Subcutaneous adipose tissue (tissue), 4 donors: ENCODE results near the gene CD164L2. TPM values are rescaled to one million over a fixed set of nuclear protein-coding genes. Genes with fewer than 3 reads are reported as not detected.

ENCODE experiments used
- total RNA-seq, 4 donors: library from RNA; depleted of rRNA; stranded (reverse); fragments of >200 nt; gene quantifications; one replicate each; pipeline ENCODE4 v1.1.0, GENCODE V29; 2016
- TF ChIP-seq, protein P1 (sequence below): fragments of 450-650 bp; IDR thresholded peaks from one replicate; pipeline ENCODE4 v1.5.1; 2016; ENCODE audit warnings: low read depth, mild to moderate bottlenecking, control low read depth, antibody characterized with exemption, moderate library complexity

Gene CD164L2
- total RNA-seq, 4 donors from 2014 or later: not detected

DNA sequence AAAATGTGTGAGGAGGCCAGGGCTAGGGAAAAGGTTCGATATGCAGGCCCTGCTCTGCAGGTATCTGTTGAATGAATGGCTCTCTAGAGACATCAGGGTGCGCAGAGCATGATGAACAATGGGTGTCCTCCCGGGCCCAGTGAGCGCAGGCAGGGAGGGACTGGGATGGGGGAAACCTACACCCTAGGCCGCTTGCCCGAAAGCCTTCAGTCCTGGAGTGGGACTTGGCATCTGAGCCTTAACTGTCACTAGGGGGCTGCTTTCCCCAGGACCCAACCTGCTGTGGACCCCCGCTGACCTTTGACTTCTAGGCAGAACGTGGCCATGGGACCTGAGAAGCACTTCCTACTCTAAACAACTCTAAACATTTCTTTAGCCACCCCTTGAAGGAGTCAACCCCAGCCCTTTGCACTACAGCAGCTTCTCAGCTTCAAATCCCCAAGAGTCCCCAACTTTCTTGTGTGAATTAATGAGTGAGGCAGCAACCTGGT lies 15.9 kb downstream of the CD164L2 start:
- TF ChIP-seq, protein P1, sequence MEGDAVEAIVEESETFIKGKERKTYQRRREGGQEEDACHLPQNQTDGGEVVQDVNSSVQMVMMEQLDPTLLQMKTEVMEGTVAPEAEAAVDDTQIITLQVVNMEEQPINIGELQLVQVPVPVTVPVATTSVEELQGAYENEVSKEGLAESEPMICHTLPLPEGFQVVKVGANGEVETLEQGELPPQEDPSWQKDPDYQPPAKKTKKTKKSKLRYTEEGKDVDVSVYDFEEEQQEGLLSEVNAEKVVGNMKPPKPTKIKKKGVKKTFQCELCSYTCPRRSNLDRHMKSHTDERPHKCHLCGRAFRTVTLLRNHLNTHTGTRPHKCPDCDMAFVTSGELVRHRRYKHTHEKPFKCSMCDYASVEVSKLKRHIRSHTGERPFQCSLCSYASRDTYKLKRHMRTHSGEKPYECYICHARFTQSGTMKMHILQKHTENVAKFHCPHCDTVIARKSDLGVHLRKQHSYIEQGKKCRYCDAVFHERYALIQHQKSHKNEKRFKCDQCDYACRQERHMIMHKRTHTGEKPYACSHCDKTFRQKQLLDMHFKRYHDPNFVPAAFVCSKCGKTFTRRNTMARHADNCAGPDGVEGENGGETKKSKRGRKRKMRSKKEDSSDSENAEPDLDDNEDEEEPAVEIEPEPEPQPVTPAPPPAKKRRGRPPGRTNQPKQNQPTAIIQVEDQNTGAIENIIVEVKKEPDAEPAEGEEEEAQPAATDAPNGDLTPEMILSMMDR: no peak

DNA sequence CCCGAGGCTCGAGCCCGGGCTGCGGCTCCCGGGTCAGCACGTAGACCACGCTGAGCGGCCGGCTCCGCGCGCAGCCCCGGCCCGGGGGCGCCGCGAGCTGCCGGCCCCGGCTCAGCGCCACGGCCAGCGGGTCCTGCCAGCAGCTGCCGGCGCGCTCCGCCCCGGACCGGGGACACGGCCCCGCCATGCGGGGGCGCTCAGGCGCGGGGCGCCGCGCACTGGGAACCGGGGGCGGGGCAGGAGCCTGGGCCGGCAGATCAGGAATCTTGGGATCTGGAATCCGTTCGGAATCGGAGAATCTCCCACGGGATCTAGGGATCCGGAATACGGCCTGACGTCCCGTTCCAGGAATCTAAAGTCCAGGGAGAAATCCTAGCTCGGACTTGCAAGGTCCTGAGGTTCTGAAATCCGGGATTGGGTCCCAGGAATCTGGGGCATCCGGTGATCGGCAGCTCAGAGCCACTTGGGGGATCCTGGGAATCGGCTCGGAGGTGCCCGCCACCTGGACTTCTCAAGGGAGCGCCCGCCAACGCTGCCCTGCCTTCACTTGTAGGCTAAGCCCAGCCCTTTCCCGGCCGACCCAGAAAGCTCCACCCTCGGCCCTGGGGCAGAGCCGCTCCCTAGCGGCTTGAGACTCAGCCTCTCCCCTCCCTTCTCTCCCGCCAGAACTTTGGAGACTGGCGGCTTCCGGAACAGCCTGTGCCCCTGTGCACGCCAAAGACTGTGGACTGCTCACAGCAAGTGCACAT lies 16.5 kb downstream of the CD164L2 start, which contains the start of gene MAP3K6:
Gene MAP3K6 (minus strand): TSS at position 551 of the 749 bp plus-strand sequence. CDS start 364 bp downstream, at position 187.
- TF ChIP-seq, protein P1: no peak

DNA sequence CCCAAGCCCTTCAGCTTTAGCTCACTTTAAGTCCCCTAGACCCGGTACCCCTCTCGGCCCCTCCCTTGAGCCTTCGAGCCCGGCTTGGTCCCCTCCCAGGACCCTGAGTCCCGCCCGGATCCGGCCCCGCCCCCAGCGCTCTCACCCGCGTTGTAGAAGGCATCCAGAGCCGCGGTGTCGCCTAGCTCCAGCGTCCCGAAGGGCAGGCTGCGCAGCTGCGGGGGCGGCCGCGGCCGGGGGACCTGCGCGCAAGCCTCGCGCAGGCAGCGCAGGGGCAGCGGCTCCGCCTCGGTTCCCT lies 17.1 kb downstream of the CD164L2 start:
- TF ChIP-seq, protein P1: no peak

DNA sequence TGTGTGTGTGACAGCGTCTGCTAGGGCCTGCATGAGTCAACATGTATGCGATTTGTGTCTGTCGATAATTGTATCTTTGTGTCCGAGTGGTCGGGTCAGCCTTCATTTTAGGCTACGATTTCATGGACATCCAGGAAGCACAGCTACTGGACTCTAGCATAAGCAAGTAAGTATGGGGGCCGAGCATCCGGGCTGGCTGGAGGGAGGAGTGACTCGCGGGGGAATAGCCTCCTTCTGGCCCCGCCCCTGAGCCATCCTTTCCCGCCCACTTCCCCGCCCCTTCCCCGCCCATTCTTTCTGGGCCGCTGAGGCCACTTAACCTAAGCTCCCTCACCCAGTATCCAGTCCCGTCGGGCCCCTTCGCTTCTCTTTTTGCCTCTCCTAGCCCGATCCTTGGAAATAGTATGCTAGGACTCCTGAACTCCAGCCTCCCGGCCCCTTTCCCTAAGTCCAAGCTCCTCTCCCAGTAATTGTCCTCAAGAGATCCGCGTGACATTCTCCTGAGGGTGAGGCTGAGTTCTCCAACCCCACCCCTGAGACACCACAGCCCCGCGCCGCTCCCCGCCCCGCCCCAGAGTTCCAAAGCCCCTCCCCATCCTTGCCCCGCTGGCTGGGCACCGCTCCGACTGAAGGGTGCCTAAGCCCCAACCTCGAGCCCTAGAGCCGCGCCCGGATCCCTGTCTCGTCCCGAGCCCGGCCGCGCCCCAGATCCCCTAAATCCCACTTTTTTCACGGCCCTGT lies 17.6 kb downstream of the CD164L2 start:
- TF ChIP-seq, protein P1: no peak

DNA sequence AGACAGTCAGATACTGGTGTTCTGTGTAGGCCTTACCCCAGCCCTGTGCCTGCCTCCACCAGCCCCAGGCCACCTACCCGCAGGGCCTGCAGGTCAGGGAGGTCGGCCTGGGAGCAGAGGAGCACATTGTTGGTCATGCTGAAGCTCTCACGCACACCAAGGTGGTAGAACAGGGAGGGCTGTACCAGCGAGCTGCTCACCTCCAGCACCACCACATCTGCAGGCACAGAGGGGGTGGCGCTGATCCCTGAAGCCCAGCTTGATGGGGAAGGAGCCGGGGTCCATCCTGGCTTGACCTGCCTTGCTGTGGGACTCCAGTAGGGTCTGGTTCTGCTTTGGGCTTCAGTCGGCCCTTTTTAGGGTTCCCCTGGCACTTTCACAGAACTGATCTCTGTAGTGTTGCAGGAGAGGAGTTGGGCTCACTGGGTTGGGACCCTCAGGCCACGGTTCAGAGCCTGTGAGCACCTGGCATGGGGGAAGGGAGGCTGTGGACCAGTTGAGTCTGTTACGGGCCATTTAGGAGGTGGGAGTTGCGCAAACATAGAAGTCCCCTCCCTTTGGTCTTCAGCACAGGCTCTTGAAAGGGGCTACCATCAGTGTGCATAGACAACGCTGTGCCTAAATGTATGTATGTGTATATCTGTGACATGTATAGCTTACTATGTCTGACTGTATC lies 18.3 kb downstream of the CD164L2 start:
- TF ChIP-seq, protein P1: no peak

DNA sequence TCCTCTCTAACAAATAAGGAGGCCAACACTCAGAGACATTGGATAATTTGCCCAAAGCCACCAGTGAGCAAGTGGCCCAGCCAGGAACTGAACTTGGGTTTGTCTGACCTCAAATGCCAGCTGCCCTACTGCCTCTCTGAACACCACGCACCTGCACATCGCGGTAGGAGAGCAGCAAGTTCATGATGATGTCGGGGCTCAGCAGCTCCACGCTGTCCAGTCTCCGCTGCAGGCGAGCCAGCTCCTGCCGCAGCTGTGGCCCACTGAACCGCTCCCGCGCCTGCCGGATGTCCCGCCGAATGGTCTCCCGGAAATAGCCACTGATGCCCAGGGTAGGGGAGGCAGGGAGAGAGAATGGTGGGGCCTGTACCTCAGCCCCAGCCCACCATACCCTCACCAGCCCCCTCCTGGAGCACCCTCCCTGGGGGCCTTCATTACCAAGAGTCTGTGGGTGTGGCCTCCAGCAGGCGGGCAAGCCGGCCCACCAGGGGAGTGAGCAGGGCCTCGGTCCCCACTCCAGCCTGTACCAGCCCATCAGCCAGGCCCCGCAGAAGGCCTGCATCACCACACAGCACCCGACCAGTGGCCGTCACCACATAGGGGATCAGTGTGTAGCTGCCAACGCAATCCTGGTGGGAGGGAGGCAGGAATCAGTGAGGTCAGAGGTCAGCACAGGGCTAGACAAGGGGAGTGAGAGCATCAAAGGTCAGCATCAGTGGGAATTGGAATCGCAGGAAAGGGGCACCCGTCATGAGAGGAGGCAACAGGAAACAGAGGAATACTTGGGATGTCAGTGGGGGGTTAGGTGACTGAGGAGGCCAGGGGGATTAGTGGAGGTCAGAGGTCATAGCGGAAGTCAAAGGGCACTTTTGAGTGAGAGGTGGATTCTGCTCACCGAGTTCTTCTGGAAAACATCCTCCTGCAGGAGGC lies 19.1 kb downstream of the CD164L2 start:
- TF ChIP-seq, protein P1: no peak
